Natural killer cell (primary cell): ENCODE results near the gene LMTK2. TPM values are rescaled to one million over a fixed set of nuclear protein-coding genes. Genes with fewer than 3 reads are reported as not detected.

ENCODE experiments used
- ATAC-seq, 3 donors: fragments of 150-1000 bp in 2 of 3; fragments of 200-7000 bp in 1 of 3; cut with Tn5 transposase; 1 replicate in 1 of 3; 2 replicates in 2 of 3; pipeline ENCODE4 v1.10.0; 2021; ENCODE audit warnings: mild to moderate bottlenecking in 2 of 3, moderate library complexity in 2 of 3
- DNase-seq, 2 donors: peaks; one replicate each; pipeline versions ENCODE4 v3.0.0 to v3.0.0-alpha.2; 2013 to 2021; ENCODE audit warnings: mixed read lengths in 1 of 2
- H3K27ac ChIP-seq: one replicate; pipeline ENCODE4 v1.5.1; 2013; ENCODE audit warnings: mild to moderate bottlenecking, low read length
- H3K27me3 ChIP-seq: one replicate; pipeline ENCODE4 v1.6.1; 2013; ENCODE audit warnings: low read length; ENCODE audit not compliant: control insufficient read depth, insufficient read depth
- H3K36me3 ChIP-seq: one replicate; pipeline ENCODE4 v1.6.1; 2013; ENCODE audit warnings: low read length; ENCODE audit not compliant: control insufficient read depth, insufficient read depth
- H3K4me1 ChIP-seq: one replicate; pipeline ENCODE4 v1.6.1; 2013; ENCODE audit warnings: low read length; ENCODE audit not compliant: control insufficient read depth, insufficient read depth
- H3K4me3 ChIP-seq: one replicate; pipeline ENCODE4 v1.5.1; 2013; ENCODE audit warnings: low read length
- H3K9me3 ChIP-seq: one replicate; pipeline ENCODE4 v1.6.1; 2013; ENCODE audit warnings: low read length; ENCODE audit not compliant: control insufficient read depth, insufficient read depth
- H3K27ac Mint-ChIP-seq, 2 donors: one replicate each; pipeline ENCODE4 v1.8.0; 2022; ENCODE audit warnings: mild to moderate bottlenecking in 2 of 2, mixed read lengths in 2 of 2, moderate library complexity in 1 of 2
- H3K27me3 Mint-ChIP-seq, 2 donors: one replicate each; pipeline ENCODE4 v1.8.0; 2022; ENCODE audit warnings: low read depth in 2 of 2, mixed read lengths in 2 of 2
- H3K36me3 Mint-ChIP-seq: one replicate; pipeline ENCODE4 v1.8.0; 2022; ENCODE audit warnings: mixed read lengths
- H3K4me1 Mint-ChIP-seq, 2 donors: one replicate each; pipeline ENCODE4 v1.8.0; 2022; ENCODE audit warnings: mixed read lengths in 2 of 2
- H3K4me3 Mint-ChIP-seq: one replicate; pipeline ENCODE4 v1.8.0; 2022; ENCODE audit warnings: mild to moderate bottlenecking, moderate library complexity, mixed read lengths
- H3K9me3 Mint-ChIP-seq, 2 donors: one replicate each; pipeline ENCODE4 v1.8.0; 2022; ENCODE audit warnings: mixed read lengths in 2 of 2
- WGBS: methylation state at CpG from one replicate; pipeline ENCODE4 v1.1.7; 2013; ENCODE audit warnings: missing lambda C conversion rate; ENCODE audit not compliant: insufficient coverage; 5-methylcytosine and 5-hydroxymethylcytosine counted together
- intact Hi-C: fragments of 100-400 bp; cut with micrococcal nuclease; formaldehyde crosslinking; loops from one replicate; pipeline ENCODE4 v1.14.2; 2022
- total RNA-seq, 4 donors: library from RNA; stranded (reverse); fragments of 120-200 nt in 1 of 4; gene quantifications; one replicate each; pipeline versions ENCODE4 v1.2.3 to v1.2.4, GENCODE V29; 2013 to 2022
- TF ChIP-seq, protein P1 (sequence below): fragments of 200-600 bp; IDR thresholded peaks from one replicate; pipeline ENCODE4 v1.8.0; 2022; ENCODE audit warnings: antibody characterized with exemption

The LMTK2 gene
- total RNA-seq, 3 donors from 2014 or later (not counting 1 experiment from before 2014, with no cell fraction given): 18.7 to 33.9 (median 26.6) TPM

GRCh38 chr7:98175260-98175940 lies 68.7 kb downstream of the LMTK2 start:
- Histone ChIP-seq H3K27ac (no peak overlapping the region), H3K27me3 (no peaks in the 10 kb centered on the region), H3K4me3 (no peak overlapping the region), H3K4me1 (no peaks in the 10 kb centered on the region), H3K36me3 (peaks cover 5% of the 10 kb centered on the region), H3K9me3 (no peaks in the 10 kb centered on the region)
- no peaks in the 10 kb centered on the region for H3K27me3 Mint-ChIP-seq
- TF ChIP-seq, protein P1, sequence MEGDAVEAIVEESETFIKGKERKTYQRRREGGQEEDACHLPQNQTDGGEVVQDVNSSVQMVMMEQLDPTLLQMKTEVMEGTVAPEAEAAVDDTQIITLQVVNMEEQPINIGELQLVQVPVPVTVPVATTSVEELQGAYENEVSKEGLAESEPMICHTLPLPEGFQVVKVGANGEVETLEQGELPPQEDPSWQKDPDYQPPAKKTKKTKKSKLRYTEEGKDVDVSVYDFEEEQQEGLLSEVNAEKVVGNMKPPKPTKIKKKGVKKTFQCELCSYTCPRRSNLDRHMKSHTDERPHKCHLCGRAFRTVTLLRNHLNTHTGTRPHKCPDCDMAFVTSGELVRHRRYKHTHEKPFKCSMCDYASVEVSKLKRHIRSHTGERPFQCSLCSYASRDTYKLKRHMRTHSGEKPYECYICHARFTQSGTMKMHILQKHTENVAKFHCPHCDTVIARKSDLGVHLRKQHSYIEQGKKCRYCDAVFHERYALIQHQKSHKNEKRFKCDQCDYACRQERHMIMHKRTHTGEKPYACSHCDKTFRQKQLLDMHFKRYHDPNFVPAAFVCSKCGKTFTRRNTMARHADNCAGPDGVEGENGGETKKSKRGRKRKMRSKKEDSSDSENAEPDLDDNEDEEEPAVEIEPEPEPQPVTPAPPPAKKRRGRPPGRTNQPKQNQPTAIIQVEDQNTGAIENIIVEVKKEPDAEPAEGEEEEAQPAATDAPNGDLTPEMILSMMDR: no peak
- intact Hi-C loops: no loop called here
- H3K36me3 Mint-ChIP-seq: no peaks in the 10 kb centered on the region
- no peak for ATAC-seq
- no peak for DNase-seq
- no peak overlapping the region for H3K27ac Mint-ChIP-seq
- no peak overlapping the region for H3K4me3 Mint-ChIP-seq
- H3K9me3 Mint-ChIP-seq: no peaks in the 10 kb centered on the region
- H3K4me1 Mint-ChIP-seq: no peaks in the 10 kb centered on the region
- 93% methylated on average over 6 of the region's 8 CpGs for WGBS

DNA sequence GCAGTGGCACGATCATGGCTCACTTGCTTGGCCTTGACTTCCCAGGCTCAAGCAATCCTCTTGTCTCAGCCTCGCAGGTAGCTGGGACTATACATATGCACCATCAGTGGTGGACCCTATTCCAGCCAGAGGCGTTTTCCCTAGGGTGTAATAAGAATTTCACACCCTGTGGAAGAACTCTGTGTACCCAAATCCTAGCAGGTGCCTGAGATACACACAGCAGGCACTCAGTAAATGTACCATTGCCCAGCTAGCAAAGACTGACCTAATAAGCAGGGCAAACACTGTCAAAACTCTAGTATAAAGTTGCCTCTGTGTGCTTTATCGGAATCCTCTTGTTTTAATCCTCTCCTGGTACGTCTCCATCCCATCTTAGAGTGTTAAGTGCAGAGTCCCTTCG lies 70.9 kb downstream of the LMTK2 start:
- Mint-ChIP-seq H3K27me3 (no peaks in the 10 kb centered on the region), H3K4me1 (no peaks in the 10 kb centered on the region), H3K36me3 (no peaks in the 10 kb centered on the region), H3K9me3 (no peaks in the 10 kb centered on the region), H3K27ac (no peak overlapping the region), H3K4me3 (no peak overlapping the region)
- no peaks in the 10 kb centered on the region for H3K9me3 ChIP-seq
- no peaks in the 10 kb centered on the region for H3K4me1 ChIP-seq
- TF ChIP-seq, protein P1: no peak
- H3K4me3 ChIP-seq: no peak overlapping the region
- no peak for DNase-seq
- intact Hi-C loops: no loop called here
- H3K36me3 ChIP-seq: peaks cover 2% of the 10 kb centered on the region
- ATAC-seq: no peak
- H3K27me3 ChIP-seq: no peaks in the 10 kb centered on the region
- WGBS: 98% methylated on average over 6 of the region's 6 CpGs
- no peak overlapping the region for H3K27ac ChIP-seq

DNA sequence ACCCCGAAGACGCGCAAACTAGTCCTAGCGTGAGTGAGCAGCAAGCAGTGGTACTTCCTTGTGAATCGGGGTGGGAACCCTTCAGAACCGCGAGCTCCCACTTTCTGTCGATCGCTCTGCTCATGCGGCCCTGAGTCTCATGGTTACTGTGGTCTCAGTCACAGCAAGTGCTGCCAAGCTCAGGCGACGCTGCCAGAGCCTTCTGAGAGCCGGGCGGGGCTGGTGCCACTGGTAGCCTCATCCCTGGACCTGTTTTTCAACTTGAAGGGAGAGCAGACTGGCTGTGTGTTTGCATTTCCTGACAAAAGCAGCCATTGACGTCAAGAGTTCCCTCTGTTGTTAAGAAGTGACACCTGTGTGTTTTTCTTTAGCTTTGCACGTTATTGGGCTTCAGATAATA lies 71.7 kb downstream of the LMTK2 start:
- DNase-seq (no peak), ATAC-seq (no peak)
- H3K27me3 Mint-ChIP-seq: no peaks in the 10 kb centered on the region
- intact Hi-C loops: no loop called here
- Histone ChIP-seq H3K9me3 (no peaks in the 10 kb centered on the region), H3K27ac (no peak overlapping the region), H3K4me1 (no peaks in the 10 kb centered on the region), H3K4me3 (no peak overlapping the region), H3K36me3 (peaks cover 2% of the 10 kb centered on the region), H3K27me3 (no peaks in the 10 kb centered on the region)
- no peaks in the 10 kb centered on the region for H3K9me3 Mint-ChIP-seq
- H3K36me3 Mint-ChIP-seq: no peaks in the 10 kb centered on the region
- H3K4me1 Mint-ChIP-seq: no peaks in the 10 kb centered on the region
- no peak overlapping the region for H3K27ac Mint-ChIP-seq
- H3K4me3 Mint-ChIP-seq: no peak overlapping the region
- 97% methylated on average over 16 of the region's 16 CpGs for WGBS
- TF ChIP-seq, protein P1: no peak
